H9 (cell line): ENCODE measurements around the gene ARHGEF16. TPM values are rescaled to one million over a fixed set of nuclear protein-coding genes. Genes with fewer than 3 reads are reported as not detected.

ENCODE experiments used
- DNase-seq: peaks from one replicate; pipeline ENCODE4 v3.0.0-alpha.2; 2017
- H2AFZ ChIP-seq: one replicate; pipeline ENCODE4 v1.6.1; 2013; ENCODE audit warnings: mild to moderate bottlenecking, low read length, control low read depth, moderate library complexity
- H2AK5ac ChIP-seq: 2 replicates; pipeline ENCODE4 v1.6.1; 2013; ENCODE audit warnings: low read length, control low read depth, mixed read lengths; ENCODE audit not compliant: insufficient read length
- H2BK120ac ChIP-seq: one replicate; pipeline ENCODE4 v1.6.1; 2013; ENCODE audit warnings: low read depth, mild to moderate bottlenecking, low read length, control low read depth, inconsistent platforms; ENCODE audit not compliant: poor library complexity, severe bottlenecking
- H2BK12ac ChIP-seq: 2 replicates; pipeline ENCODE4 v1.6.1; 2013; ENCODE audit warnings: low read length, control low read depth, mixed read lengths, low read depth; ENCODE audit not compliant: insufficient read length
- H2BK15ac ChIP-seq: 2 replicates; pipeline ENCODE4 v1.6.1; 2013; ENCODE audit warnings: low read depth, low read length, control low read depth
- H2BK20ac ChIP-seq: one replicate; pipeline ENCODE4 v1.6.1; 2013; ENCODE audit warnings: low read depth, mild to moderate bottlenecking, low read length, control low read depth, inconsistent platforms; ENCODE audit not compliant: poor library complexity, severe bottlenecking
- H2BK5ac ChIP-seq: 2 replicates; pipeline ENCODE4 v1.6.1; 2013; ENCODE audit warnings: low read length, control low read depth, mixed read lengths; ENCODE audit not compliant: insufficient read length
- H3K14ac ChIP-seq: 2 replicates; pipeline ENCODE4 v1.6.1; 2013; ENCODE audit warnings: low read length, control low read depth; ENCODE audit not compliant: insufficient read depth
- H3K18ac ChIP-seq: 2 replicates; pipeline ENCODE4 v1.6.1; 2013; ENCODE audit warnings: low read depth, mild to moderate bottlenecking, mixed read lengths, low read length, control low read depth; ENCODE audit not compliant: insufficient read length
- H3K23ac ChIP-seq: 2 replicates; pipeline ENCODE4 v1.6.1; 2013; ENCODE audit warnings: low read length, control low read depth, mixed read lengths, low read depth; ENCODE audit not compliant: insufficient read length
- H3K23me2 ChIP-seq: 2 replicates; pipeline ENCODE4 v1.6.1; 2013; ENCODE audit warnings: low read depth, mild to moderate bottlenecking, mixed read lengths, low read length, control low read depth; ENCODE audit not compliant: insufficient read length, poor library complexity, severe bottlenecking
- H3K27ac ChIP-seq: 2 replicates; pipeline ENCODE4 v1.5.1; 2013; ENCODE audit warnings: low read length, control low read depth, mixed read lengths, low read depth; ENCODE audit not compliant: insufficient read length
- H3K27me3 ChIP-seq: 2 replicates; pipeline ENCODE4 v1.6.1; 2013; ENCODE audit warnings: low read length, control low read depth, inconsistent platforms; ENCODE audit not compliant: insufficient read depth
- H3K4ac ChIP-seq: 2 replicates; pipeline ENCODE4 v1.6.1; 2013; ENCODE audit warnings: low read depth, mild to moderate bottlenecking, control low read depth, inconsistent platforms, low read length, moderate library complexity
- H3K4me1 ChIP-seq: 2 replicates; pipeline ENCODE4 v1.6.1; 2013; ENCODE audit warnings: low read length, control low read depth, inconsistent platforms; ENCODE audit not compliant: insufficient read depth
- H3K4me2 ChIP-seq: 2 replicates; pipeline ENCODE4 v1.6.1; 2013; ENCODE audit warnings: low read length, control low read depth, mixed read lengths; ENCODE audit not compliant: insufficient read length, insufficient read depth
- H3K56ac ChIP-seq: 2 replicates; pipeline ENCODE4 v1.6.1; 2013; ENCODE audit warnings: low read depth, mild to moderate bottlenecking, mixed read lengths, low read length, control low read depth; ENCODE audit not compliant: insufficient read length
- H3K79me1 ChIP-seq: 2 replicates; pipeline ENCODE4 v1.6.1; 2013; ENCODE audit warnings: low read depth, mild to moderate bottlenecking, moderate library complexity, low read length, control low read depth, inconsistent platforms; ENCODE audit not compliant: insufficient read depth, poor library complexity, severe bottlenecking
- H3K79me2 ChIP-seq: 2 replicates; pipeline ENCODE4 v1.6.1; 2013; ENCODE audit warnings: low read length, control low read depth, inconsistent platforms; ENCODE audit not compliant: insufficient read depth
- H3K9ac ChIP-seq: 2 replicates; pipeline ENCODE4 v1.6.1; 2013; ENCODE audit warnings: low read length, control low read depth, mixed read lengths; ENCODE audit not compliant: insufficient read length; ENCODE audit errors: extremely low read depth
- H3K9me3 ChIP-seq: one replicate; pipeline ENCODE4 v1.6.1; 2013; ENCODE audit warnings: low read depth, low read length, inconsistent platforms; ENCODE audit not compliant: control insufficient read depth
- H3T11ph ChIP-seq: one replicate; pipeline ENCODE4 v1.6.1; 2013; ENCODE audit warnings: mild to moderate bottlenecking, low read length, control low read depth, inconsistent platforms
- H4K20me1 ChIP-seq: one replicate; pipeline ENCODE4 v1.6.1; 2013; ENCODE audit not compliant: control insufficient read depth, insufficient read length, insufficient read depth
- H4K5ac ChIP-seq: 2 replicates; pipeline ENCODE4 v1.6.1; 2013; ENCODE audit warnings: low read depth, mild to moderate bottlenecking, mixed read lengths, low read length, control low read depth; ENCODE audit not compliant: insufficient read length
- H4K8ac ChIP-seq: replicated peaks from 2 replicates; pipeline ENCODE4 v1.6.1; 2013; ENCODE audit warnings: low read length, control low read depth, mixed read lengths, low read depth; ENCODE audit not compliant: insufficient read length
- H4K91ac ChIP-seq: 2 replicates; pipeline ENCODE4 v1.6.1; 2013; ENCODE audit warnings: low read depth, mild to moderate bottlenecking, moderate library complexity, mixed read lengths, low read length, control low read depth; ENCODE audit not compliant: insufficient read length
- H3K27ac Mint-ChIP-seq, 3 experiments: 2 replicates in 2 of 3; 3 replicates in 1 of 3; pipeline ENCODE4 v1.8.0; 2020 to 2021; ENCODE audit warnings: mixed read lengths in 3 of 3, mild to moderate bottlenecking in 1 of 3, moderate library complexity in 1 of 3
- H3K27me3 Mint-ChIP-seq: 2 replicates; pipeline ENCODE4 v1.8.0; 2021; ENCODE audit warnings: low read depth, mild to moderate bottlenecking, moderate library complexity, mixed read lengths
- H3K36me3 Mint-ChIP-seq, 3 experiments: 2 replicates in 2 of 3; 3 replicates in 1 of 3; pipeline ENCODE4 v1.8.0; 2020 to 2021; ENCODE audit warnings: low read depth in 3 of 3, mixed read lengths in 3 of 3; ENCODE audit not compliant: insufficient read depth in 1 of 3
- H3K4me1 Mint-ChIP-seq, 2 experiments: 2 replicates each; pipeline ENCODE4 v1.8.0; 2020; ENCODE audit warnings: mixed read lengths in 2 of 2
- H3K4me3 Mint-ChIP-seq, 2 experiments: 2 replicates in 1 of 2; 3 replicates in 1 of 2; pipeline ENCODE4 v1.8.0; 2020 to 2021; ENCODE audit warnings: mild to moderate bottlenecking in 2 of 2, mixed read lengths in 2 of 2, moderate library complexity in 1 of 2
- H3K9me3 Mint-ChIP-seq, 2 experiments: 2 replicates in 1 of 2; 3 replicates in 1 of 2; pipeline ENCODE4 v1.8.0; 2020; ENCODE audit warnings: mild to moderate bottlenecking in 2 of 2, mixed read lengths in 2 of 2, moderate library complexity in 1 of 2
- CTCF ChIP-seq: fragments of 200-600 bp; sonication (generic); conservative IDR thresholded peaks from 3 replicates; pipeline ENCODE4 v1.8.0; 2021; ENCODE audit warnings: antibody characterized with exemption, mild to moderate bottlenecking
- WGBS: extraction: QIAGEN DNeasy Blood & Tissue Kit; methylation state at CpG from one replicate; pipeline ENCODE4 v1.1.7; 2013; ENCODE audit warnings: missing lambda C conversion rate, low lambda C conversion rate, mixed read lengths; ENCODE audit not compliant: insufficient read length; ENCODE audit errors: extremely low coverage; 5-methylcytosine and 5-hydroxymethylcytosine counted together
- total RNA-seq: library from RNA; stranded (reverse); gene quantifications from 2 replicates; pipeline ENCODE4 v1.2.1, GENCODE V29; 2021

The ARHGEF16 gene
- total RNA-seq, 1 experiment from 2014 or later = 48.5 TPM

- H3T11ph ChIP-seq = no peak overlapping the region
- H3K4ac ChIP-seq = no peak overlapping the region
- DNase-seq = no peak
- no peak overlapping the region for H2AFZ ChIP-seq
- no peak overlapping the region for H3K9ac ChIP-seq
- Mint-ChIP-seq H3K27me3 (no peaks in the 10 kb centered on the region; the same call in 1 of the 2 replicates), H3K4me1 (peaks cover 16 to 34% of the 10 kb centered on the region in 2 experiments), H3K36me3 (peaks cover 0 to 20% (median 16%) of the 10 kb centered on the region in 3 experiments; a peak in 4 of 7 replicates), H3K9me3 (no peaks in the 10 kb centered on the region; a peak in 1 of 5 replicates), H3K27ac (peak overlapping the region in 2 of 3 experiments; percentile 91 to 95; a peak in 2 of 7 replicates), H3K4me3 (peak overlapping the region; percentile 81 to 84)
- TF ChIP-seq CTCF = no peak
- H3K14ac ChIP-seq = peak overlapping the region; percentile 9; the same call in 1 of the 2 replicates
- H3K56ac ChIP-seq = no peak overlapping the region
- no peaks in the 10 kb centered on the region for H3K27me3 ChIP-seq
- H3K79me1 ChIP-seq = peaks cover 7% of the 10 kb centered on the region
- H2BK12ac ChIP-seq = no peak overlapping the region
- no peak overlapping the region for H2BK15ac ChIP-seq
- H3K27ac ChIP-seq = no peak overlapping the region
- no peaks in the 10 kb centered on the region; the same call in 1 of the 2 replicates for H3K79me2 ChIP-seq
- H2BK5ac ChIP-seq = no peak overlapping the region
- no peaks in the 10 kb centered on the region for H4K20me1 ChIP-seq
- H3K18ac ChIP-seq = no peak overlapping the region
- no peak overlapping the region for H4K5ac ChIP-seq
- no peak overlapping the region for H4K91ac ChIP-seq
- H4K8ac ChIP-seq = no peak overlapping the region
- no peak overlapping the region for H2AK5ac ChIP-seq
- H3K4me1 ChIP-seq = no peaks in the 10 kb centered on the region
- H2BK20ac ChIP-seq = no peak overlapping the region
- peaks cover 3% of the 10 kb centered on the region for H3K23me2 ChIP-seq
- H2BK120ac ChIP-seq = no peak overlapping the region
- H3K4me2 ChIP-seq = peak overlapping the region; percentile 38
- H3K9me3 ChIP-seq = no peaks in the 10 kb centered on the region
- WGBS = no CpG with 5 or more reads among the region's 18 CpGs
- no peak overlapping the region for H3K23ac ChIP-seq
Observed at GRCh38 chr1:3455670-3456448, 1.4 kb downstream of the ARHGEF16 start.
